Measurements from ENCODE around the gene TFPI. TPM values are rescaled to one million over a fixed set of nuclear protein-coding genes. Genes with fewer than 3 reads are reported as not detected.

The TFPI gene
- total and polyA plus RNA-seq, 2 donors (not counting 3 experiments of a cell fraction or from before 2014, with no cell fraction given) = 177 to 286 TPM

GRCh38 chr2:187549951-187550555 is 4.2 kb downstream of the TFPI start:
- Histone ChIP-seq H3K27me3 (ENCODE audit: control insufficient read depth in 2 of 2, insufficient read depth in 2 of 2, low read length in 2 of 2) (no peaks in the 10 kb centered on the region), H3K27ac (ENCODE audit: insufficient read depth, low read depth, low read length) (peak overlapping the region; percentile 61), H3K36me3 (ENCODE audit: control insufficient read depth in 2 of 2, extremely low read depth in 1 of 2, insufficient read depth in 2 of 2, low read length in 2 of 2) (peaks cover 0 to 9% of the 10 kb centered on the region in 2 experiments), H4K20me1 (replicated peaks; ENCODE audit: control insufficient read depth, extremely low read depth, insufficient read depth, low read length) (no peaks in the 10 kb centered on the region), H3K9ac (replicated peaks; ENCODE audit: extremely low read depth, insufficient read depth, low read length) (peak overlapping the region; percentile 98), H3K4me3 (replicated peaks in 1 of 3; ENCODE audit: insufficient read depth in 1 of 3, low read depth in 1 of 3, low read length in 3 of 3) (peak overlapping the region; percentile 82 to 95 (median 87)), H3K4me1 (ENCODE audit: control insufficient read depth, extremely low read depth, insufficient read depth, low read length) (peaks cover 73% of the 10 kb centered on the region), H3K79me2 (ENCODE audit: control insufficient read depth, insufficient read depth, low read length) (peaks cover 69% of the 10 kb centered on the region), H3K9me3 (replicated peaks; ENCODE audit: control insufficient read depth, insufficient read depth, low read length) (no peaks in the 10 kb centered on the region), H3K9me1 (replicated peaks; ENCODE audit: control insufficient read depth, extremely low read depth, insufficient read depth, low read length) (no peaks in the 10 kb centered on the region), H3K4me2 (ENCODE audit: insufficient read depth, low read length) (peak overlapping the region; percentile 86), H2AFZ (ENCODE audit: low read depth, low read length) (no peak overlapping the region)
- no TSS peak for BruUV-seq (replicated peaks)
- TF ChIP-seq POLR2A (IDR thresholded peaks at IDR 0.05; ENCODE audit: low read depth, low read length) (no peak), MYC (IDR thresholded peaks at IDR 0.05; ENCODE audit: low read depth, low read length) (no peak), JUN (IDR thresholded peaks at IDR 0.05; ENCODE audit: borderline replicate concordance, insufficient read depth, insufficient read length, low read depth) (no peak), CTCF (IDR thresholded peaks at IDR 0.05; ENCODE audit: extremely low read depth in 1 of 2, insufficient read depth in 1 of 2, low read depth in 1 of 2, low read length in 2 of 2) (no peak), EZH2 (IDR thresholded peaks at IDR 0.05; ENCODE audit: borderline replicate concordance, low read depth, low read length, severe bottlenecking) (no peak), POLR2AphosphoS5 (IDR thresholded peaks at IDR 0.05; ENCODE audit: insufficient read depth, low read depth, low read length) (no peak), GATA2 (IDR thresholded peaks at IDR 0.05; ENCODE audit: insufficient read depth, insufficient read length, low read depth, low read length) (no peak), FOS (IDR thresholded peaks at IDR 0.05; ENCODE audit: borderline replicate concordance, insufficient read depth, low read length) (no peak), MAX (IDR thresholded peaks at IDR 0.05; ENCODE audit: insufficient read depth, insufficient read length) (no peak)
- dilution Hi-C loops (cut with MboI; ENCODE audit: extremely low pct_ligation_motif_present, low sequenced_read_pairs) = no loop called here
- FAIRE-seq = no peak
- CTCF ChIA-PET = interaction anchor here (1.0 to 7.5 kb wide), 8 partner anchors 15 to 51 kb away, joined by 3 to 71 read pairs (median 14); no protein-coding TSS in a partner anchor
- intact Hi-C loops (cut with micrococcal nuclease) = loop anchor here (1.0 to 5.0 kb wide), 4 partner anchors 19 to 288 kb away; partner anchors contain the start of gene CALCRL
- peak; percentile 61 for DNase-seq (ENCODE audit: low read depth, low spot score)
- POLR2A ChIA-PET = interaction anchor here (0.6 to 2.9 kb wide), 4 partner anchors 9 to 49 kb away, joined by 3 to 13 read pairs (median 4); no protein-coding TSS in a partner anchor
